Activated CD4-positive, alpha-beta memory T cell treated with anti-CD3 and anti-CD28 coated beads for 36 hours (primary cell): ENCODE data around the gene EYS. TPM values are rescaled to one million over a fixed set of nuclear protein-coding genes. Genes with fewer than 3 reads are reported as not detected.
"Not testable (repeated sequence)": the region's sequence is repeated elsewhere in the genome, so short reads cannot be mapped to it uniquely, and the experiment has no call there.

ENCODE experiments used
- CTCF ChIA-PET: fragments of 350-600 bp; sonication (Branson Sonifier 250); formaldehyde crosslinking; loops from one replicate; lab custom pipeline; 2021; ENCODE audit warnings: antibody characterized with exemption, inconsistent platforms; lab: Charles Lee
- POLR2A ChIA-PET: fragments of 350-600 bp; sonication (Branson Sonifier 250); formaldehyde crosslinking; loops from one replicate; lab custom pipeline; 2021; ENCODE audit warnings: antibody characterized with exemption; lab: Charles Lee
- DNase-seq: peaks from one replicate; pipeline ENCODE4 v3.0.0-alpha.2; 2020
- H3K27ac Mint-ChIP-seq: one replicate; pipeline ENCODE4 v1.8.0; 2021; ENCODE audit warnings: mixed read lengths
- H3K27me3 Mint-ChIP-seq: one replicate; pipeline ENCODE4 v1.8.0; 2021; ENCODE audit warnings: mixed read lengths
- H3K36me3 Mint-ChIP-seq: one replicate; pipeline ENCODE4 v1.8.0; 2021; ENCODE audit warnings: mixed read lengths
- H3K4me1 Mint-ChIP-seq: one replicate; pipeline ENCODE4 v1.8.0; 2021; ENCODE audit warnings: low read depth, mixed read lengths
- H3K4me3 Mint-ChIP-seq: one replicate; pipeline ENCODE4 v1.8.0; 2021; ENCODE audit warnings: mild to moderate bottlenecking, mixed read lengths
- H3K9me3 Mint-ChIP-seq: one replicate; pipeline ENCODE4 v1.8.0; 2021; ENCODE audit warnings: mixed read lengths
- intact Hi-C: fragments of 100-400 bp; cut with micrococcal nuclease; formaldehyde crosslinking; loops from one replicate; pipeline ENCODE4 v1.15.1; 2023
- total RNA-seq, 2 experiments: library from RNA; stranded (reverse); gene quantifications; one replicate each; pipeline ENCODE4 v1.2.3, GENCODE V29; 2021

The EYS gene
- total RNA-seq, 2 experiments from 2014 or later = not detected

DNA sequence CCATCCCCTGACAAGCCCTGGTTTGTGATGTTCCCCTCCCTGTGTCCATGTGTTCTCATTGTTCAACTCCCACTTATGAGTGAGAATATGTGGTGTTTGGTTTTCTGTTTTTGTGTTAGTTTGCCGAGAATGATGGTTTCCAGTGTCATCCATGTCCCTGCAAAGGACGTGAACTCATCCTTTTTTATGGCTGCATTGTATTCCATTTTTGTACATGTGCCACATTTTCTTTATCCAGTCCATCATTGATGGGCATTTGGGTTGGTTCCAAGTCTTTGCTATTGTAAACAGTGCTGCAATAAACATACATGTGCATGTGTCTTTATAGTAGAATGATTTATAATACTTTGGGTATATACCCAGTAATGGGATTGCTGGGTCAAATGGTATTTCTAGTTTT is 1468.1 kb downstream of the EYS start:
- CTCF ChIA-PET, H3K27ac Mint-ChIP-seq, intact Hi-C loops, DNase-seq, POLR2A ChIA-PET, H3K4me3 Mint-ChIP-seq, H3K4me1 Mint-ChIP-seq, H3K36me3 Mint-ChIP-seq, H3K27me3 Mint-ChIP-seq: not testable (repeated sequence)
- H3K9me3 Mint-ChIP-seq = peaks cover 23% of the 10 kb centered on the region

DNA sequence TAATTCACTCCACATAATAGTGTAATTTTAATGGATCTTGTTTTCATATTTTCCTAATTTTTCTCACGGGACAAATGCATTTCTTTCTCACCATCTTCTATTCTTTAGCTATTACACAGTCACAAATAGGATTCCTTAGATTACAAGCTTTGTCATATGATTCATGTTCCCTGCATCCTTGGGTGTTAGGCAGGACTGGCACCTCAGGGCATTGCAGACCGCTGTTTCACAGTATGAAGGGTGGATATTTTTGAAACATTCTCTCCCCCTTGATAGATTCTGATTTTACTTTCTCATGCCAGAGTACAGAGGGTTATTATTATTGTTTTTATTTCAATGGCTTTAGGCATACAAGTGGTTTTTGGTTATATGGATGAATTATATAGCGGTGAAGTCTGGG is 1469.0 kb downstream of the EYS start:
- CTCF ChIA-PET = no interaction called here
- Mint-ChIP-seq H3K27ac (no peak overlapping the region), H3K4me3 (no peak overlapping the region), H3K9me3 (peaks cover 23% of the 10 kb centered on the region), H3K27me3 (no peaks in the 10 kb centered on the region), H3K36me3 (no peaks in the 10 kb centered on the region), H3K4me1 (no peaks in the 10 kb centered on the region)
- POLR2A ChIA-PET = no interaction called here
- intact Hi-C loops = no loop called here
- DNase-seq = no peak

DNA sequence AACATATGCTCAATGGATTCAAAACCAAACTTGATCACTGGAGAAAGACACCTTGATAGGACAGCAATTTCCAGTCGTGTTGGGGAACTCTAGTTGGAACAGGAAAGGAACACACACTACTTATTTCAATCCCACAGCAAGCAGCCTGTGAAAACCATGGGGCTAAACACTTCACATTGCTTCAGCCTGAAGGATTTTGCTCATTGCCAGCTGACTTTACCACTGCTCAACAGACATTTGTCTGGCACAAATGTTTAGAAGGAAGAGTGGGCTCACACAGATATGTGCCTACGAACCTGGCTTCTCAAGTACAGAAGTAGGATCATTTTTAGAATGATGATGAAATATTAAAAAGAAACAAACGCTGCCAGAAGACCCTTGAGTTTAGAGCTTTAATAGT is 1473.3 kb downstream of the EYS start:
- ChIA-PET POLR2A (no interaction called here), CTCF (no interaction called here)
- DNase-seq = no peak
- H3K4me3 Mint-ChIP-seq = no peak overlapping the region
- H3K27me3 Mint-ChIP-seq = no peaks in the 10 kb centered on the region
- no peak overlapping the region for H3K27ac Mint-ChIP-seq
- peaks cover 3% of the 10 kb centered on the region for H3K9me3 Mint-ChIP-seq
- no peaks in the 10 kb centered on the region for H3K36me3 Mint-ChIP-seq
- intact Hi-C loops = no loop called here
- H3K4me1 Mint-ChIP-seq = no peaks in the 10 kb centered on the region

DNA sequence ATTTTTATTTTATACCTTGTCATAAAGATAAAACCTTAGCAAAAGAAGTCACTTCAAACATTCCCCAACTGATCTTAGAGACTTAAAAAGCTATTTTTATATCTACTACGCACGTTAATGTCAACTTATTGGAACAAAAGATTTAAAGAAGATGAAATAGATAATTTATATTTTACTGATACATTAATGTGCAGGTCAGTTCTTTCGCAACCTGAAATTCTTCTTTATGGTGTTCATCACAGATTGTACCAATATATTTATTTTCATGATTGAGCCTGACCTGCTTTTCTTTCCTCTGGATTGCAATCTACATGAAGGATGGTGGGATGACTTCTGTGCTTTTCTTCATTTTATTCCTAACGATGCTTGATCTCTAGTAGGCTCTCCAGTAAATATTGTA is 1475.1 kb downstream of the EYS start:
- Mint-ChIP-seq H3K27ac (no peak overlapping the region), H3K36me3 (no peaks in the 10 kb centered on the region), H3K9me3 (no peaks in the 10 kb centered on the region), H3K4me3 (no peak overlapping the region), H3K4me1 (no peaks in the 10 kb centered on the region), H3K27me3 (no peaks in the 10 kb centered on the region)
- intact Hi-C loops = no loop called here
- no peak for DNase-seq
- ChIA-PET CTCF (no interaction called here), POLR2A (no interaction called here)

DNA sequence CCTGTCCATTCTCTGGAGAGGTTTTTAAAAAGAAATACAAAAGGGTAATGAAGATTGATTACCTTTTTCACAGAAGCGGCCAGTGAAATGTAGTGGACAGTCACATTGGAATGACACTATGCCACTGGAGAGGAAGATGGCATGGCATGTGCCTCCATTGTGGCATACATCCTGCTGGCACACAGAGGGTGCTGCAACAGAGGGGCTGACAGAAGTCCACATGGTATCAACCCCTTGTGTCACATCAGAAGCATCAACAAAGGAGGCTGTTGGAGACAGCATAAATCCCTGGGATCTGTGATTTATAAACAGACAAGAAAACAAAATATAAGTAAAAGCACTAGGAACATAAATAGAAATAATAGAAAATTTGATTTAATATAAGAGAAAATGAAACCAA is 1476.5 kb downstream of the EYS start:
- POLR2A ChIA-PET = no interaction called here
- H3K4me3 Mint-ChIP-seq = no peak overlapping the region
- H3K27me3 Mint-ChIP-seq = no peaks in the 10 kb centered on the region
- H3K9me3 Mint-ChIP-seq = no peaks in the 10 kb centered on the region
- H3K36me3 Mint-ChIP-seq = no peaks in the 10 kb centered on the region
- intact Hi-C loops = no loop called here
- CTCF ChIA-PET = no interaction called here
- DNase-seq = no peak
- H3K27ac Mint-ChIP-seq = no peak overlapping the region
- H3K4me1 Mint-ChIP-seq = no peaks in the 10 kb centered on the region

DNA sequence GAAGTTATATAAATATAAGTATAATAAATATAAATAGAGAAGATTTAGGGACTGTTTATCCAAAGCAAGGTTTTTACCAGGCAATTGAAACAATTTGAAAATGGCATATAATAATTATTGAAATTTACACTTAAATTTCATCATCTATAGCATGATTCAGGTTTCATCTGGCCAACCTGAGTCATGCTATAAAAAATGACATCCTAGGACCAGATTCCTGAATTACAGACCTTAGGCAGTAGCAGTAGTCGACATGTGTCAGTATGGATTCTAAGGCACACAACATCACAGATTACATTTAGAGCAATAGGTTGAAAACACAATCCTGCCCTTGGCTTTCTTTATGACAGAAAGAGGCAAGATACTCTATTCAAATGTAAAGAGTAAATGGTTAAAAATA is 1479.2 kb downstream of the EYS start:
- Mint-ChIP-seq H3K27ac (no peak overlapping the region), H3K4me3 (no peak overlapping the region), H3K36me3 (no peaks in the 10 kb centered on the region), H3K9me3 (no peaks in the 10 kb centered on the region), H3K4me1 (no peaks in the 10 kb centered on the region), H3K27me3 (no peaks in the 10 kb centered on the region)
- CTCF ChIA-PET = no interaction called here
- POLR2A ChIA-PET = no interaction called here
- no peak for DNase-seq
- intact Hi-C loops = no loop called here

DNA sequence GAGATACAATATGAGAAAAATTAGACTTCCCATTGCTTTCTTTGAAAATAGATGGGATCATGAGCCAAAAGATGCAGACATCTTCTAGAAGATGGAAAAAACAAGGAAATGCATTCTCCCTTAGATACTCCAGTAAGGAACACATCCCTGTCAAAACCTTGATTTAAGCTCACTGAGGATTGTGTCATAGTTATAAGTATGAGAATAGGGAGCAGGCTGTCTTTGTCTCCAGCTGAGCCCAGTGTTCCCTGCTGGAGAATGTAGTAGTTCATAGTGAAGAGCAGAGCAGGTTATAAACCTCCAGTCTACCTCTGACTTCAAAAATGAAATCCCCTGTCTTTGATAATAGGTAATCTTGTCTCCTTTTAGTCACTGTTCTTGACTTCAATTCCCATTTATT is 1481.5 kb downstream of the EYS start:
- ChIA-PET POLR2A (no interaction called here), CTCF (no interaction called here)
- intact Hi-C loops = no loop called here
- Mint-ChIP-seq H3K4me1 (no peaks in the 10 kb centered on the region), H3K36me3 (no peaks in the 10 kb centered on the region), H3K27ac (no peak overlapping the region), H3K9me3 (peaks cover 2% of the 10 kb centered on the region), H3K27me3 (no peaks in the 10 kb centered on the region), H3K4me3 (no peak overlapping the region)
- no peak for DNase-seq

DNA sequence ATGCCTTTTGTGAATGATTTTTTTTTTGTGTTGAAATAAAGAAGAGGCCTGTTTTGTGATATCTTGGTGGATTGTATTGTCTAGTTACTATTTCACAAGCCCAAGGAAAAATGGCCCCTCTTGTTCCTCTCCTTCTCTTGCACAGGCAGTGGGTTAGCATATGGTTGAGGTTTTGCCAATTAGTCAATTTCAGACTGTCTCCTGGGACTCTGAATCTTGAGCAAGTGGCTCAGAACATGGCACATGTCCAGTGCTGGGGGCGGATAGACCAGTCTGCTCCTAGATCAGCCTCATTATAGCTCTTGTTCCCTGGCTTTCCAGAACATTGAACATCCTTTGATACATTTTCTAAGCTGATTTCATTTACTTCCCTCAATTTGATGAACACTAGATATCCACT is 1482.2 kb downstream of the EYS start:
- H3K9me3 Mint-ChIP-seq = peaks cover 2% of the 10 kb centered on the region
- intact Hi-C loops = no loop called here
- no peak overlapping the region for H3K27ac Mint-ChIP-seq
- ChIA-PET CTCF (no interaction called here), POLR2A (no interaction called here)
- DNase-seq = no peak
- H3K4me1 Mint-ChIP-seq = no peaks in the 10 kb centered on the region
- no peak overlapping the region for H3K4me3 Mint-ChIP-seq
- H3K27me3 Mint-ChIP-seq = no peaks in the 10 kb centered on the region
- no peaks in the 10 kb centered on the region for H3K36me3 Mint-ChIP-seq

DNA sequence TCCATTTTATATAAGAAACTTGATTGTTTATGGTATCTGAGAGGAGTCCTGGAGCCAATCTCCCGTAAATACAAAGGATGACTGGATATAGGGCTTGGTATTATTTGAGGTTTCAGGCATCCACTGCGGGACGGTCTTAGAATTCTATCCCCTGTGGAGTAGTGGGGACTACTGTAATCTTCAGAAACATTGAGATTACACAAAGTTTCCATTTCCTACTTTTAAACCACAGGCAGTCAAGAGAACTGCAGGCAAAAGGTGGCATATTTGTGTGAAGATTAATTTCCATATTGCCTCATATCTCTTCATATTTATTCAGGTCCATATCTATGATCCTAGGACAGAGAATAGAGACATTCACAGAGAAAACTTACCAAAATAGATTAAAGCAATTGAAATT is 1485.2 kb downstream of the EYS start:
- peaks cover 7% of the 10 kb centered on the region for H3K9me3 Mint-ChIP-seq
- no peaks in the 10 kb centered on the region for H3K27me3 Mint-ChIP-seq
- ChIA-PET CTCF (no interaction called here), POLR2A (no interaction called here)
- intact Hi-C loops = no loop called here
- no peak overlapping the region for H3K4me3 Mint-ChIP-seq
- DNase-seq = no peak
- H3K36me3 Mint-ChIP-seq = no peaks in the 10 kb centered on the region
- H3K27ac Mint-ChIP-seq = no peak overlapping the region
- H3K4me1 Mint-ChIP-seq = no peaks in the 10 kb centered on the region

DNA sequence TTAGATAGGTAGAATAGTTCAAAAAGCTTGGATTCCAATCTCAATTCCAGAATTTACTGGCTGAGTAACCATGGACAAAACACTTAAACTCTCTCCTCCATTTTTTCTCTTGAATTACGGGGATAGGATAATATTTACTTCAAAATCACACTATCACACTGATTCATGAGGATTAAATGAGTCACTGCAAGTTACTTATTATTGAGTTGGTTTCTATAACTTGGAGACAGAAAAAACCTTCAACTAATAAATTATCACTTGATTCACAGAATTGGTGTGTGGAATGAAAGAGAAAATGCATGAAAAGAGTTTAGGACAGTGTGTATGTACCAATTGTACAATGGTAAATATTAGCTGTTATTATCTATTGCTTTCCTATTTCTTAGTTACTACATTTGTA is 1486.2 kb downstream of the EYS start:
- no peak overlapping the region for H3K27ac Mint-ChIP-seq
- intact Hi-C loops = no loop called here
- peaks cover 7% of the 10 kb centered on the region for H3K9me3 Mint-ChIP-seq
- POLR2A ChIA-PET = no interaction called here
- H3K4me3 Mint-ChIP-seq = no peak overlapping the region
- no peaks in the 10 kb centered on the region for H3K36me3 Mint-ChIP-seq
- H3K4me1 Mint-ChIP-seq = no peaks in the 10 kb centered on the region
- no peaks in the 10 kb centered on the region for H3K27me3 Mint-ChIP-seq
- CTCF ChIA-PET = no interaction called here
- no peak for DNase-seq

DNA sequence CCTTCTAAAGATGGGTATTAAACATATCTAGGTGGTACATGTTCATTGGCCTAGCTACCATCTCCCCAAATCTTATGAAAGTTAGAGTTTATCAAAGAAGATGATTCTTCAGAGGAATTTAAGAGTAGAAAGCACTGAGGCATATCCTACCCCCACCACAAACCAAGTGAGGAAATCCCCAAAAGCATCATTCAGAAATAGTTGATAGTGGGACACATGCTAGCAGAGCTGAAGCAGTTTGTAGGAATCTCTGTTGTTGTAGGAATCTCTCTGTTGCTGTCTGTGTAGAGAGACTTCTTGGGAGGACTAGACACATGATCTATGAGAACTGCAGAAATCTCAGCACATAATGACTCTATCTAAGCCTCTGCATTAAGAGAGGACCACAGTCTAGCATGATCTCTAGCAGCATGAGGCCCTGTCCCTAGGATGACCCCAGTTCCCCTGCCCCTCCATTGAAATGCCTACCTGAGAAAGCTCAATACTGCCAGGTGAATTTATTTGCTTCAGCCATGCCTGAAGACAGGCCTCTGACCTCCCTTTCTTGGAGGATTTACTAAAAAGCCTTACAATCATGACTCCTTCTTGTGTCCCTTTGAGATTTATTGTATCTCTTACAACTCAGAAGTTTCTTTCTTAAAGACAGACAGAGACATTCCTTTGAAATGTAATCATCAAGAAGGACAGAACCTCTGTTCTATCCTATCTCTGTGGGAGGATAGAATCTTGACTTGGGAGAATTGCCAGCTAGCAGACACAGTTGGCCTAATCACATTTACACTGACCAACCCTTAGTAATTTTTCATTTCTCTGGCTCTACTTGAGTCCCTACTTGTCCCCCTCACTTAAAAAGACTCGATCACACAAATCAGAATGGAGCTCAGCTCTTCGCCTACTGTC is 1489.1 kb downstream of the EYS start:
- CTCF ChIA-PET = no interaction called here
- H3K27me3 Mint-ChIP-seq = no peaks in the 10 kb centered on the region

DNA sequence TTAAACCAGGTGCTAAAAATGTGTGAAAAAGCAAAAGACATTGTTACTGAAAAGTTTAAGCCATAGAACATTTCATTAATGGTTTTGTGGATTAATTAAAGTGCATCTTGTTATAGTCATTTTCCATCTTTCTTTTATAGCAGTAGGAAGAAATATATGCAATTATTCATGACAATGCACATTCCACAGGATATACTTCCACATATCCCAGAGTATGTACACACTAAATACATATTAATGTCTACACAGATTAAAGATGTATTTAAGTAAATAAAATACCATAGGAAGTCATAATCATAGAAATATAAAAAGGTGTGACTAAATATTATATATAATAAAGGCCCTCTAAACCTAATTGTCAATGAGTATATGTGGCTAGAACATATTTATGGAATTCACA is 1492.7 kb downstream of the EYS start:
- H3K9me3 Mint-ChIP-seq = peaks cover 2% of the 10 kb centered on the region
- H3K27ac Mint-ChIP-seq = no peak overlapping the region
- DNase-seq = no peak
- intact Hi-C loops = no loop called here
- CTCF ChIA-PET = no interaction called here
- no peaks in the 10 kb centered on the region for H3K36me3 Mint-ChIP-seq
- POLR2A ChIA-PET = no interaction called here
- H3K27me3 Mint-ChIP-seq = no peaks in the 10 kb centered on the region
- no peak overlapping the region for H3K4me3 Mint-ChIP-seq
- H3K4me1 Mint-ChIP-seq = no peaks in the 10 kb centered on the region

More for the DNA sequence above, 1489.1 kb downstream of the EYS start:
- POLR2A ChIA-PET = no interaction called here
- Mint-ChIP-seq H3K9me3 (peaks cover 7% of the 10 kb centered on the region), H3K27ac (no peak overlapping the region), H3K4me1 (no peaks in the 10 kb centered on the region), H3K4me3 (no peak overlapping the region), H3K36me3 (no peaks in the 10 kb centered on the region)
- DNase-seq = no peak
- intact Hi-C loops = no loop called here

DNA sequence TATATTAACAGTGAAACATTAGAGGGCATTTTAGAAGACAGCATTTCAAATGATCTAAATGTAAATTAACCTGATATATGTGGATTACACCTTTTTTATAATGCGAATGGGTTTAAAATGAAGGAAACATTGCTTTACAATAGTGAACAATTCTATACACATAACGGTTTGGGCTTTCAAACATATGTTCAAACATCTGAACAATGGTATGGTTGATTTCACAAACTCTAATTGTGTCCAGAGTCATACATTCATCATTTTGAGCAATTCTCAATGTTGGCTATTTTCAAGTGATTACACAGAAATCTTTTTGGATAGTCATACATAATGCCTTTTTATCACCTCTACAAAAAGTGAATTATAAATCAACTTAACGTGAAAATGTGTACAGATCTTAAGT is 1493.3 kb downstream of the EYS start:
- no peaks in the 10 kb centered on the region for H3K27me3 Mint-ChIP-seq
- POLR2A ChIA-PET = no interaction called here

More for the DNA sequence above, 1493.3 kb downstream of the EYS start:
- H3K9me3 Mint-ChIP-seq = no peaks in the 10 kb centered on the region
- H3K36me3 Mint-ChIP-seq = no peaks in the 10 kb centered on the region
- CTCF ChIA-PET = no interaction called here
- no peak overlapping the region for H3K4me3 Mint-ChIP-seq
- no peak for DNase-seq
- no peaks in the 10 kb centered on the region for H3K4me1 Mint-ChIP-seq
- no peak overlapping the region for H3K27ac Mint-ChIP-seq
- intact Hi-C loops = no loop called here
